ENCODE results near the gene ACTR6.

DNA sequence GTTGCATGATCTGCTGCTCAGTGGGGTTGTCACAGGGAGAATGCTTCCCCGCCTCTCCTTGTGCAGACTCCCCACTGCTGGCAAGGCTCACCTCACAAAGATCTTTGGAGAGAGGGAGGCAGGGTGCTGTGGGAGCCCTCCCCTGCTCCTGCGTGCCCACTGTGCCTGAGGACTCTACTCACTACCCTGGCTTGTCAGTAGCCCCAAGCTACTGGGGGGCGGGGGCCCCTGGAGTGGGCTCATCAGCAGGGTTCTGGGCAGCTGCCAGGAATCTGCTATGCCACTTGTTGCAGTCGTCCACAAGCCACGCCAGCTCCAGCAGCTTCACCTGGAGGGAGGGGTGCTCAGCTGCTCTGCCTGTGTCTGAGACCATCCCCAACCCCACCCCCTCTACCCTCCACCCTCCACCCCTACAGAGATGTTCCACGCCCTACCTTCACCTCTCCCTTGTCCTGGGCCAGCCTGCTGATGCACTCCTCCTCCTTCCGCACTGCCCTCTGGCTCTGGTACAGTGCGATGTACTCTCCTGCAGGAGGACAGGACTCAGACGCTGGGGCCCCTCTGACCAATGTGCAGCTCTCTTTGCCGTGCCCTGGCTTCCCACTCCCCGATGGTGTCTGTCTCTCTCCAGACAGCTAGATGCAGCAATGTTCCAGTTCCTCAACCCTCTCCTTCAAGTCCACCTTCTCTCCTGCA, 43.7 kb upstream of the ACTR6 start:
- TF ChIP-seq ZNF274 (IDR thresholded peaks at IDR 0.05; ENCODE audit: low read depth, low read length) = no peak
- no peak for TF ChIP-seq YY1 (IDR thresholded peaks at IDR 0.05; ENCODE audit: insufficient read depth, insufficient read length)
- no peak for TF ChIP-seq SUZ12 (IDR thresholded peaks at IDR 0.05; ENCODE audit: extremely low read depth, insufficient read depth, insufficient read length)

All from NT2/D1 (cell line).